Eye (tissue), 1 donor: ENCODE results near the gene C2CD2.

Experiments
- DNase-seq: peaks from one replicate; pipeline ENCODE4 v3.0.0-alpha.2; 2015

C2CD2 gene

DNA sequence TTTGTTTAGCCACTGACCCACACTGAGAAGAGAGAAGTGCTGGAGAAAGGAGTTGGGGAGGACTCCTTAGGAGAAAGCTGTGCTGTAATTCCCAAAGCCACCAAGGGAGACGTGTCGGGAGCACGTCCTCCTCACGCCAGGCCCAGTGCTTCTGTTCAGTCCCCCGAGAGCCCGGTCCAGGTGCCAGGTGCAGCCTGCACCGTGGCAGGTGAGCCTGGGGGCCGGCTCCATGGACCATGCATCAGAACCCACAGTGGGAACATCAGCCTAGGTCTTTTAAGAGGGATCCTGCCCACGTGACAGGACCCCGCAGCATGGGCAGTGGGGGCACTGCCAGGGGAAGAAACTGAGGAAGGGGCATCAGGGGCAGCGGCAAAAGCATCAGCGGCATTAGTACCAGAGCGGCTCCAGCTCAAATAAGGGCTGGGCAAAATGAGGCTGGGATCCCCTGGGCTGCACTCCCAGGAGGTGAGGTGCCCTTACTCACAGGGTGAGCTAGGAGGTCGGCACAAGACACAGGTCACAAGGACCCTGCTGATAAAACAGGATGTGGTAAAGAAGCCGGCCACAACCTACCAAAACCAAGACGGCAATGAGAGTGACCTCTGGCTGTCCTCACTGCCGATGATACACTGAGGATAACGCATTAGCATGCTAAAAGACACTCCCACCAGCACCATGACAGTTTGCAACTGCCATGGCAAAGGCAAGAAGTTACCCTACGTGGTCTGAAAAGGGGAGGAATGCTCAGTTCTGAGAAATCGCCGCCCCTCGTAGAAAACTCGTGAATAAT is 50.1 kb downstream of the C2CD2 start:
- DNase-seq, result no peak

DNA sequence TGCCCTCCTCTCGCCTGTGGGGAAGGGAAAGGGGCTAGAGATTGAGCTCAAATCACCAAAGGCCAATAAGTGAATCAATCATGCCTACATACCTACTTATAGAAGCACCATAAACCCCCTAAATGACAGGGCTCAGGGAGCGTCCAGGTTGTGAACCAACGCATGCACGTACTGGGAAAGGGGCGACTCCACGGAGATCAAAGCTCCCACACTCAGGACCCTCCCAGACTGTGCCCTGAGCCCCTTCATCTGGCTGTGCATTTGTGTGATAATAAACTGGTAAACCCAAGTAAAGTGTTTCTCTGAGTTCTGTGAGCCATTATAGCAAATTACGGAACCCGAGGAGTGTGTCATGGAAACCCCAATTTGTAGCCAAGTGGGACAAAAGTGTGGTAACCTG is 50.9 kb downstream of the C2CD2 start:
- no peak for DNase-seq

DNA sequence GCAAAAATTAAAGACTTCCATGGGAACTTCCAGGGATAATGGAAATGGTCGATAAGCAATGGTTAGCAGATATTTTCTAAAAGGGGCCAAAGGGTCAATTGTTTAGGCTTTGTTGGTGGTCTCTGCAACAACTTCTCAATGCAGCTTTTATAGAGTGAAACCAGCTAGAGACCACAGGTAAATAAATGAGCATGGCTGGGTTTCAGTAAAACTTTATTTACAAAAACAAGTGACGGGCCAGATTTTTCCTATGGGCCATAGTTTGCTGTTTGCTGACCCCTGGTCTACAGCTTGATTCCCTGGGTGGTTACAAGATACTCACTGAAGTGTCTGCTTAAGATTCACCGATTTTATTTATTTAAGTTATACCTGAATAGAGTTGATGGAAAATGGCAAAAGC is 52.0 kb downstream of the C2CD2 start:
- no peak for DNase-seq

DNA sequence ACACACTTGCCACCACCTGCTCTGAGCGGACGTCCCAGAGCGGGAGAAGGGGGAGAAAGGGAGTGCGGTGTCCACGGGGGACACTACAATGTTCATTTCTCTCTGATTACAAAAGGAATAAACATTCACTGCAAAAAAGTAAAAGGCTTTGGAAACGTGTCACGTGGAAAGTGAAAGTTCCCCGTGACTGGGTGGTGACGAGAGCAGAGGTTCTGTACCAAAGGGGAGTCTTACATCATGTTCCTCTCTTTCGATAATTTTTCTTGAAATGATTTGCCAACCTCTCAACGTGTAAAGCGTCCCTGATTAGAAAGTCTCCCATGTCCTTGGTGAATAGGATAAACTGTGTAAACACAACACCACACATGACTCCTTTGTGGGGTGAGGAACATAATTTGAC is 52.7 kb downstream of the C2CD2 start:
- DNase-seq, result no peak

DNA sequence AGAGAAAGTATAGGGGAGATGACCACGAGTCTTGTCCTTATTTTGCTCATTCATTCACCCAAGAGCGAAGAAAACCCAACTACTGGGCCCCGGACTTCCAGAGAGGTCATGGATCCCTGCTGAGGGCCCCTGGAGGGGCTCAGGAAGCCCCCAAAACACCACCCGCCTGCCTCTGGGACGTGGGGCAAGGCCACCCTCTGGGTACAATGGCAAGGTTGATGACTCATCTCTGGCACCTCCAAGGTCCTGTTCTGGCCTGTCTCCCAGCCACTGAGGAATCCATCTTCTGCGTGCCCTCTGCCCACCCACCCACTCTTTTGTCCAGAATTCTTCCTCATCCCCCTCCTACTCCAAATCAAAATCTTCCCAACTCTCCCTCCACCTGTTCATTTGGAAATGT is 53.4 kb downstream of the C2CD2 start:
- DNase-seq, result no peak

DNA sequence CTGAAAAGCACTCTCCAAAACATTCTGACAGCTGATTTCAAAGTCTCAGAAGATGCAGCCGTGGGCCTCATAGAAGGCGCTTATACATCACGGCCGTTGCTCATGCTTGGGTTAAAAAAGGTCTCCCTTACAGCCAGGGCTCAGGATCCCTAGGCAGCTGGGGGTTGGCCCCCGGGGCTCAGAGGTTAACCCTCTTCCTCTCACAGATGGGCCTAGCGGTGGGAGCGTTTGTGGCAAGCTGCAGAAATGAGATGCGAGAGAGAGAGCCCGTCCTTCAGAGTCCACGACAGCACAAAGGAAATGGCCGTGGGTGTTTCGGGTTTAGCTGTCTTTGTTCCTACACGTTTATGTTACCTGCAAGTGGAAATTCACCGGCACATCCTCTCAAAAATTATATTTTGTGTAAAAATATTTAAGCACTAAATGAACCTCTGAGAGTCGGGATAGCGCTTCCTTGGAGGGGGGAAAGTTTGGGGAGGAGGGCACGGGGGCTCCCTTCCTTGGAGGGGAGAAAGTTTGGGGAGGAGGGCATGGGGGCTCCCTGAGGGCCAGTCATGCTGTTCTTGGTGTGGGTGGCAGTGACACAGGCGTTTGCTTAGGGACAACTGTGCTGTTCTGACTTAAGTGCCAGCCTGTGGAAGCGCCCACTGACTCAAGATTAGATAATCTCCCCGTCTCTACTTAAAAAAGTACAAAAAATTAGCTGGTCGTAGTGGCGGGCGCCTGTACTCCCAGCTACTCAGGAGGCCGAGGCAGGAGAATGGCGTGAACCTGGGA is 54.2 kb downstream of the C2CD2 start:
- DNase-seq, result no peak

DNA sequence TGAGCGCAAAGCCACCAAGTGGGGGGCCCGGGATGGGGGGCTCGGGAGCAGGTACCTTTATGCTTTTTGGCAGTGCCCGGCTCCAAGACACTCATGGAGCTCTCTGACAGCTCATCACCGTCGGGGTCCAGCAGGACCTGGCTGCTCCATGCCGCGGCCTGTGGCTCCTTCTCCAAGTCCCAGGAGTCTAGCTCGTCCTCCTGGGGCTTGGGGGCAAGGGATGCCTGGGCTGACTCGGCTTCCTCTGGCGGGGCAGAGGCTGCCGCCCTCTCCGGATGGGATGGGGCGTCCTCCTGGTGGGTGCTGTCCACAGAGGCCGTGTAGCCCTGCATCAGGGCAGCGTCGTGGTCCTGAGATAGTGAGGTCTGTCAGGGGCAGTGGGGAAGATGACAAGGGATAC is 54.8 kb downstream of the C2CD2 start:
- DNase-seq, result no peak

DNA sequence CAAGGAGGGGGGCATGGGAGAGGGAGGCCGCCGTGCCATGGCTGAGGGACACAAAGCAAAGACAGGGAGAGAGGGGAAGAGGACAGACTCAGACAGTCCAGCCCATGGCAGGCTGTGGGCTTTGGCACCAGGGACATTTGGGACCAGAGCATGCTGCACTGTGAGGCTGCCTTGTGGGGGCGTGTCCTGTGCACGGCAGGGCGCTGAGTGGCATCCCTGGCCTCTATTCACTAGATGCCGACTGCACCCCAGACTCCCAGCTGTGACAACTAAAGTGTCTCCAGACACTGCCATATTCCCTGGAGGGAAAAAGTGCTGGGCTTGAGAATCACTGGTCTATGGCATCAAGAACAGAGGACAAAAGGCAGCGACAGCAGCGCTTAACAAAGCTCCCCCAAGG is 56.1 kb downstream of the C2CD2 start:
- DNase-seq, result no peak

DNA sequence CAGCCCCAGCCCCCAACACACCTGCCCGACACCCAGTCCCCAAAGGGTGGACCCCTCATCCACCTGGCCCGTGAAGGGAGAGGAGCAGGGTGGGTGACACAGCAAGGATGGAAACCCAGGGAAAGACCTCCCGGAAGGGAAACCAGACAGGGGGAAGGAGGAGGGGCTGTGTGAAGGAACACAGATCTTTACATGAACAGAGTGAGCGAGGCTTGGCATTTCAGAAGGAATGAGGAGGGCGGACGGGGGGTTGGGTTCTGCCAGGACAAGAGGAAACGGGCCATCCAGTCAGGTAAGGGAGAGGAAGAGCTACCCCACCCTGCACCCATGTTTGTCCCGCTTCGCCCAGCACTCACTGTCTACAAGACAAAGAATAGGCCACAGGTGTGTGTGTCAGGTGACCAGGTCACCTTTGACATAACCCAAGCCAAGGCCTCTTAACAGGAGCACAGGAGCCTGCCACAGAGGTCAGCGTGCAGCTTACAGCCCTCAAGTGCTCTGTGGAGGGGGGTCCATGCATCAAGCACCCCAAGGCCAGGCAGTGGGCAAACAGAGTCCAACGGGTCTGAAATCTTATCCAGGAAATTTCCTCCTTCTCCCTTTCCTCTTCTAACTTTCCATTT is 56.7 kb downstream of the C2CD2 start:
- no peak for DNase-seq

DNA sequence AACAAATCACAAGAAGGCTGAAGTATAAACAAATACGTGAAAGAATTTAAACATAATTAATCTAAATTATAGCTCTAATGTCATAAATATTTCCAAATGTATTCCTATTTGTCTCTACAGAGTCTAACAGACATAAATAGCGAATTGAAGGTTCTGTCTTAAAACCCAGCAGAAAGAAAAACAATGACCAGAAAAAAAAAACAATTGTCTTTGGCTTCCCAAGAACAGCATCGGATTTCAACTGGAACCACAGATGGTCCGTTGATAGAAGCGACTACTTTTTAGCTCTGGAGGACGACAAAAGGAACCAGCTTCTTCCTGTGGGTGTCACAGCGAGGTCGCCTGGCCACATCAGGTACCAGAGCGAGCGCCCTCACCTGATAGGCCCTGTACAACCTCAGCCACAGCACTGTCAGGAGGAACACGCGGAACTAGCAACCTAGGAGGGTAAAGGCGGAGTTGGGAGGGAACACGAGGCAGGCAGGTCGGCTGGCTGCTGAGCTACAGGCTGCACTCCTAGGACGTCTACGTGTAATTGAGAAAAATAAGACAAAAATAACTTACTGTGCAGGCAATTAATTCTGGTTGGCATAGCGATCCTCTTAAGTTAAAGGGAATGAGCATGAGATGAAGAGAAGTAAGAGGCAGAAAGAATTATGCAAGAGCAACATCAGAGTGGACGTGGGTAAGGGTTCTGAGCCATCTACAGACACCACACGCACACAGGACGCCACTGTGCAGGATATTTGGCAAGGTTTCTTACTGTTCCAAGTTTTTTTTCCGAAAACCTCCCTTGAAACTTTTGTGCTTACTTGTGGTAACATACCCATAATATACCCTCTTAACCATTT is 58.0 kb downstream of the C2CD2 start:
- no peak for DNase-seq

DNA sequence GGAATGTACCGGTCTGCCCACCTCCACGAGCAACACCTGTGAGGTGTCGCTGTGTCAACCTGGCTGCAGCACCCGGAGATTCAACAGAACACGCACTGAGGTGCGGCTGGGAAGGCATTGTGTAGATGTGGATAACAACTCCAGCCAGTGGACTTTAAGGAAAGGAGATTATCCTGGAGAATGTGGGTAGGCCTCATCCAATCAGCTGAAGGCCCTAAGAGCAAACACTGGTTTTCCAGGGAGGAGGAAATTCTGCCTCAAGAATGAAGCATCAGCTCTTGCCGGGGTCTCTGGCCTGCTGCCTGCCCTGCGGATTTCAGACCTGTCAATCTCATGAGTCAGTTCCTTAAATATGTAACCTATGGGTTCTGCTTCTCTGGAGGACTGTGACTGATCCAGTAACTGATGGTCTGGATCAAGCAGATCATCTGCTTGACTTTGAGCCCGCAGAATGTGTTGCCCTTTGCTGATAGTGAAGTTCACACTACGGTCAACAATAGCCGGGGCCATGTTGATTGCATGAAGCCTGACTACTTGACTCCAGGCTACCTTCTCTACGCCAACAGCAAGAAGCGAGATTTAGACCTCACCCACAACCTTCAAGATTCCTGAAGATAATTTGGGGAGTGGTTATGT is 58.8 kb downstream of the C2CD2 start:
- DNase-seq, result no peak

DNA sequence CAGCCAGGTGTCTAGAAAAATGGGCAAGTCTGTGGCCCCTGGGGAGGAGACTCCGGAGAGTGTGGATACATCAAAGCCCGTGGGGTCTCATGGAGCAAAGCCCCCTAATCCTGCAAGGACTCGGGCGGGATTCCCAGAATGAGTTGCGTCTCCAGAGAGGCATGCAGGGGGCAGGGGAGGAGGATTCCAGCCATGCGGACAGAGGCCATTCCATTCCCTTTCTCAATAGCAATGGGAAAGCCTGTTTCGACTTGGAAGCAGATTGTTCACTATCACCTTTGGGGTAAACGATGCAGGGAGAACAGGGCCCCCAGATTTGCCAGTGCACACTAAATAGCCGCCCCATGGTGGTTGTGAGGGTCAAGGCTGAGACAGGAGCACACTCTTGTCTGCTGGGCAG is 59.3 kb downstream of the C2CD2 start:
- DNase-seq, result no peak

DNA sequence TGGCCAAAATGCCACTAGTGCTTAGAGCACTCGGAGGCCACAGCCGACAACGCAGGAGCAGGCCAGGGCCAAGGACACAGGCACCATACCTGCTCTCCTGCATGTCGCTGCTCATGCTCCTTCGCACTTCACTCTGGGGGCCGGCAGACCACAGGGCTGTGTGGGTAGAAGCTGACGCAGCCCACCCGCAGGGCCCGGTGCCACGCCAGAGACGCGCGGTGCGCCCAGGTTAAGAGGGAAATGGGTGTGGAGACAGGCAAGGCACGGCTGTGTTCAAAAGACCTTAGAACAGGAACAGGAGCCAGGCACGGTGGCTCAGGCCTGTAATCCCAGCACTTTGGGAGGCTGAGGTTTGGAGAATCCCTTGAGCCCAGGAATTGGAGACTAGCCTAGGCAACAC is 61.1 kb downstream of the C2CD2 start:
- DNase-seq, result no peak

DNA sequence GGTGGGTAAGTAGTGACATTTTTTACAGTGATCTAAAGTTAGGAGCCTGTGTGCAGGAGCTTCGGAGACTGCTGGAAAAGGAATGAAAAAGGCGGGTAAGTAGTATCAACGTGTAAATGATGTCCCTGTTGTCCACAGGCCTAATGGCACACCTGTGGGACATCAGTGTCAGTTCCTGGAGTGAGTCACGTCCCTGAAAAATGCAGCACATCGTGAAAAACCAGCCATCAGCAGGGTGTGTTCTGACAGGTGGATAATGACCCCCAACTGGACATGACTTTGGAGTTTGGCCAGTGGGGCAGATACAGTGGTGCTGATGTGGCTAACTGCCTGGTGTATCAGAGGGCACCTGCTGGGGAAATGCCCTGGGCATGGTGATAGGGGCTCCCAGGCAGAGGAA is 62.7 kb downstream of the C2CD2 start:
- no peak for DNase-seq

DNA sequence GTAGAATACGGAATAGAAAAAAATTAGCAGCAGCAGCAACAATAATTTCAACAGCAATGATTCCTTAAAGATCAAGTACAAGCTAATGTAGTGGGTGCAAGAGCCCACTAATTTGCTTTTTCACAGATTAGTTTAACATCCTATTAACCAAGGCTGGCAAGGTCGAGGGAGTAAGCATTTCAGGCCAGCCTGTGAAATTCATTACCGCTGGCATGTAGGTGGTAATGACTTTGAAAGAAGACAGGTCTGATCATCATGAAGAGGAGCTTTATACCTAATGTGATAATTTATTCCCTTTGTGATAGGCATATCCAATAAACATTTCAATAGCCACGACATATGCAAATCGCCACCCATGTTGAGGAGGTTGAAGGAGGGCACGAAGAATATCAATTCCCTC is 63.5 kb downstream of the C2CD2 start:
- no peak for DNase-seq

DNA sequence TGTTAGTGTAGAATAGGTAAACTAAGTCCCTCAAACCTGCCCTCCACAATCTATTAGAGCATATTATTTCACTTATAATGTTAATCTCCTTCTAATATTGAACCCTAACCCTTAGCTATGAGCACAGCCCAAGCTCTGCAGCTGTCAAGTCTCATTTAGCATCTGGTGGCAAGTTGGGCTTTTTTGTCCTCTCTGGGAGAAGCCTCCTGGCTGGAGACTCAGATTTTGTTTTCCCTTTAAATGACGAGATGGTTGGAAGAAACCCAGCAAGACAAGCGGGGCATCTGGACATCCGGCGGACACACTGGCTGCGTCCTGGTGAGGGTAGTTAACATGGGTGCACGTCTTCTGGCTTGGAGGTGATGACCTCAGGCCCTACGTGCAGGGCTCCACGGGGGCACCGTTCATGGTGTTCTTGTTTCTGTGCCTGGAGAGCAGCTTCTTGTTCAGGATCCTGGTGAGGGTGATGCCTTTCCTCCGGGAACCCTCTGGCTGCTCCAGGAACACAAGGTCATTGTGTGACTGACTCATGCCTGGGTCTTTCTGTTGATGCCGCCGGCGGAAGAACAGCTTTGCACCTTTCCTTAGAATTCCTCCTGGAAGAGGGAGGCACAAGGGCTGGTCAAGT is 65.0 kb downstream of the C2CD2 start:
- DNase-seq, result no peak

DNA sequence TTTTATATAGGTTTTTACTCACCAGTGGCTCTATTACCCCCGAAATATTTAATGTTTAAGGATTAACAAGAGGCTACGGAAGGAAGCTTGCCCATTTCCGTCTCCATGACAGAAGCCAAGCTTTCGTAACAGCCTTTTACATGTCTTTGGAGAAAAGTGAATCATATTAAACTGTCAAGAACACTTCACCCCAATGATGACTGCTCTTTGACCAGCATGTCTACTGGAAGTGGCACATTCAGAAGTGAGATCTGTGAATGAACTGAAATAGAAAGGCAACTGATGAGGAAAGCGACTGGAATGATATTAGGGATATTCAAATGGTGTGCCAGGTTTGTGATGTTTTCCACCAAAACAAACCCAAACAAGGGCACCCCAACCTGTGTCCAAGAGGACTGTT is 66.2 kb downstream of the C2CD2 start:
- no peak for DNase-seq

DNA sequence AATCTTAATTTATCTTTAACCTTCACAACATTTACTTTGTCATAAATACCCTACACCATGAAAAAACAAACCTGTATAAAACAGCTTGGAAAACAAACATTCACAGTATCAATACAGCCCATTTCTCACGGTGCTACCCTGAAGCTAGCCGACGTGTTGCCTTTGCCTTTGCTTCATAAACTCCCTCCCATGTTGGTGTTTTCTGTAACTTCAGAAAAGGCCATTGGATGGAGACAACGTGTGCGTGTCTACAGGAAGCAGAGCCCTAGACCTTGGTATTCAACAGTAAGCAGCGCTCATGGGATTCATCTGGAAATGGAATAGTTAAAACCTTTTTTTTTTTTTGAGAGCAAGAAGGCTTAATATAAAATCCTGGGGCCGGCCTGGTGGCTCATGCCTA is 67.5 kb downstream of the C2CD2 start:
- no peak for DNase-seq

DNA sequence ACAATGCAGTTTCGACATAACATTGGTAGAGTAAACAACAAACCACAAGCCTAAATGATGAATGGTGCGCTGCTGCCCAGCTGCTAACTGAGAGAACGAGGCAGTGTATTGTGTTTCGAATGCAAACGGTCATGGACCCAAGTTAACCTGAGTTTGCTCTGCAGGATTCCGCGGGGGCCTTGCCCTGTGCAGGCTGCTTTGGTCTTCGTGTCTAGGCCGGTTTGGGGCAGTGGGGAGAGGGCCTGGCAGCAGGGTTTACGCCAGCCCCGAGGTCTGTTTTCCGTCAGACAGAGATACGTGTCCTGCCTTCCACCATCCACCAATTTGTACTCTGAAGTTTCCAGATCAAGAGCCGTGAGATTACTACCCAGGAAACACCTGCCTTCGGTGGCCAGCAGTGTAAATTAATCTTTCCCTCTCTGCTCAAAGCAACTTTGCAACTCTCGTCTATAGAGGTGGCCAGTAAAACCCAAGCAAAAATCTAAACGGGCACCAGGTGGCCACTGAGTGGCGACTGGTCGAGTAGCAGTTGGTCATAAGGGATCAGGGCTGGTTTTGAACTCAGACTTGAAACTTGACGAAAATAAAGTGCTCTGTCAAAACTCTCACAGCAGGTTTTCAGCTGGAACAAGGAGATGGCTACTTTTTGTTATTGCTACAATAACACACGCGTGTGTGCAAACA is 68.3 kb downstream of the C2CD2 start:
- DNase-seq, result no peak

DNA sequence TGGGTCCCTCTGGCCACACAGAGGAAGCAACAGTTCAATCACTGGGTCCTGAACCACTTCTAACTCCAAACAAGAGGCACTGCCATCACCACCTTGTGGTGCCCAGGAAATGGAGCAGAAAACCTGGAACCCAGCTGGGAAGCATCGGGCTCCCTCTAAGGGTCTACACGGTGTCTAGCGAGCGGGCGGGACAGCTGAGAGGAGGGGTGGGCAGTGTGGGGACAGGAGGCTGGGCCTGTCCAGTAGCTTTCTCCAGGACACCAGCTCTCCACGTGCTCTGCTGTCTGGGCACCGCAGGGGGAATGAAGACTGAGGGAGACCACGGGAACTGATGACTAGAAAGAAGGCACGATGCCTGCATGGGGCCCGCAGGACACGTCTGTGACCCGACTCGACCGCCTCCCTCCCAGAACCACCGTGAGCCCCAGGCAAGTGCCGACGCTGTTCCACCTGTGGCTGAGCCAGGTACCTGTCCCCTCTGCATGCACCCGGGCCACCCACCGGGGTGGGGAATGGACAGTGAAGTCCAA is 69.3 kb downstream of the C2CD2 start:
- DNase-seq, result no peak

DNA sequence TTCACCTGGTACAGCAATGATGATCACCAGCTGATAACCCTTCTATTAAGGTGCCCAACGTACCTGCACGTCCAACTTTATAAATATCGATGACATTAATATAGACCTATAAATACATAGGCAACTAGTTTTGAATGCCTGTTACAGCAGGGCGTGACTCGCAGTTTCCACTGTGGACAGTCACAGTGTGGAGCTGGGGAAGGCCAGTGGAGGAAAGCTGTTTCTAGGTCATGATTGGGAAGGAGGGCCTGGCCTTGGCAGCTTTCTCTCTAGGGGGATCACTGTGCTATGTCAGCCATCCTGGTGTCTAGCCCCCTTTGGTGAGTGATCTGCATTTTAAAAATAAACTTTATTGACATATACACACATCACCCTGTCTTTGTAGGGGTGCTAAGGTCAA is 70.2 kb downstream of the C2CD2 start:
- no peak for DNase-seq
